Activated CD4-positive, alpha-beta T cell treated with anti-CD3 and anti-CD28 coated beads for 48 hours (primary cell): ENCODE data around the gene COX14.
A peak's percentile ranks its signal among the peaks of the same experiment; 100 is the strongest.

Experiments used
- DNase-seq: peaks from one replicate; pipeline ENCODE4 v3.0.0-alpha.2; 2020

COX14 gene

DNA sequence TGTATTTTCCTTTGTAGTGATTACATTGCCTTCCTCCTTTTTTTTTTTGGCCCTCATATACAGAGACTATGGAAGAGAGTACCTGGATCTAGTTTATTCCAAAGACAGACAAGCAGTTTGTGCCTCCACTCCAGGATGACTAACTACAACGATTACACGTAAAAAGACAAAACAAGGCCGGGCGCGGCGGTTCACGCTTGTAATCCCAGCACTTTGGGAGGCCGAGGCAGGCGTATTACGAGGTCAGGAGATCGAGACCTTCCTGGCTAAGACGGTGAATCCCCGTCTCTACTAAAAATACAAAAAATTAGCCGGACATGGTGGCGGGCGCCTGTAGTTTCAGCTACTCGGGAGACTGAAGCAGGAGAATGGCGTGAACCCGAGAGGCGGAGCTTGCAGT is 52.9 kb downstream of the COX14 start:
- DNase-seq = no peak

DNA sequence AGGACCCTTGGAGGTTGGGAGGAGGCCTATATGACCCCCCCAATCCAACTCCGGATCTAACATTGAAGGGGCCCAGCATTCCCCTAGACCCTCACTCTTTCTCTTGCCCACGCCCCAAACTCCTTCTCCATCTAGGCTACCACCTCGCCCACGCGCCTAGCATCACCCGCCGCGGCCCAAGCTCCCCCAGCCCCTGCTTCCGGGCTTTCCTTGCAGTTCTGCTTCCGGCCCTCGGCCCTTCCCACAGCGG is 54.7 kb downstream of the COX14 start:
- DNase-seq = peak; percentile 80

DNA sequence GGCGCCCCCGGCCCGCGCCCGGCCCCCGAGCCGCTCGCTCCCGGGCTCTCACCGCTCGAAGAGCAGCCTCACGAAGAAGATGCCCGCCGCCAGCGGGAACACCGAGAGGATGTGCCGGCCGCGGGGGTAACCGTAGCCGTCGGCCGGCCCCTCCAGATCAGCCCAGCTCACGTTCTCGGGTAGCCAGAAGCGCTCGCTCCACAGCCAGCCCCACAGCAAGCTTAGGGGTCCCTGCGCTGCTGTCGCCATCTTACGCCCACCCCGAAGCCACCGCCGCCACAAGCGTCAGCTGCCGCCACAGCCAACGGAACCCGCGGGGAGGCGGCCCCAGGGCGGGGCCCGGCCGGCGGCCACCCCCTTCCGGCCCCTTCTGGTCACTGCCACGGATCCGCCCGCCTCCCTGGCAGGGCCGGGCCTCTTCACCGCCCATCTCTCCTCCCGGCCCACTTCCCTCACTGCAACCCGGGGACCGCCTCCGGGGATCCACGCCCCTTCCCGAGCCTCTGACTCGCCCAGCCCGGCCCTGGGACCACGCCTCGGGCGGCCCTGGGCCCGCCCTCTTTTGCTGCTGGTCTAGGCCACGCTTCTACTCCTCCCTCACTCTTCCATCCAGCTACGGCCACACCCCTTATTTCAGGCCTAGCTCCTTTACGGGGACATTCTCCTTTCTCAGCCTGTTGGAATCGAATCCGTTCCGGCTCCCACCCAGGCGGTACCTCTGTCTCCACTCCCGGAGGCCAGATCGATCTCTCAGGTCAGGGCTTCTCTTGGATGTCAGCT is 55.2 kb downstream of the COX14 start, which contains the start of gene CERS5:
Gene CERS5 (minus strand): TSS at position 321 of the 780 bp plus-strand sequence. CDS start 72 bp downstream, at position 249.
- peak; percentile 99 for DNase-seq
